ENCODE data around the gene FBH1.
A peak's percentile ranks its signal among the peaks of the same experiment; 100 is the strongest.
"Not testable (repeated sequence)": the region's sequence is repeated elsewhere in the genome, so short reads cannot be mapped to it uniquely, and the experiment has no call there.

FBH1 gene

GRCh38 chr10:5960070-5960972 lies 70.3 kb downstream of the FBH1 start:
- DNase-seq (ENCODE audit: low spot score): no peak

DNA sequence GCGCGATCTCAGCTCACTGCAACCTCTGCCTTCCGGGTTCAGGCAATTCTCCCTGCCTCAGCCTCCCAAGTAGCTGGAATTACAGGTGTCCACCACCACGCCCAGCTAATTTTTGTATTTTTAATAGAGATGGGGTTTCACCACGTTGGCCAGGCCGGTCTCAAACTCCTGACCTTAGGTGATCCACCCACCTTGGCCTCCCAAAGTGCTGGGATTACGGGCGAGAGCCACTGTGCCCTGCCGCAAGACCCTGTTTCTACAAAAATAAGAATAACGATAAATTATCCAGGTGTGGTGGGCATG lies 70.9 kb downstream of the FBH1 start:
- not testable (repeated sequence) for DNase-seq (ENCODE audit: low spot score)

- no peak for DNase-seq (ENCODE audit: low spot score)
Measured at GRCh38 chr10:5961405-5962100, 71.5 kb downstream of the FBH1 start.

DNA sequence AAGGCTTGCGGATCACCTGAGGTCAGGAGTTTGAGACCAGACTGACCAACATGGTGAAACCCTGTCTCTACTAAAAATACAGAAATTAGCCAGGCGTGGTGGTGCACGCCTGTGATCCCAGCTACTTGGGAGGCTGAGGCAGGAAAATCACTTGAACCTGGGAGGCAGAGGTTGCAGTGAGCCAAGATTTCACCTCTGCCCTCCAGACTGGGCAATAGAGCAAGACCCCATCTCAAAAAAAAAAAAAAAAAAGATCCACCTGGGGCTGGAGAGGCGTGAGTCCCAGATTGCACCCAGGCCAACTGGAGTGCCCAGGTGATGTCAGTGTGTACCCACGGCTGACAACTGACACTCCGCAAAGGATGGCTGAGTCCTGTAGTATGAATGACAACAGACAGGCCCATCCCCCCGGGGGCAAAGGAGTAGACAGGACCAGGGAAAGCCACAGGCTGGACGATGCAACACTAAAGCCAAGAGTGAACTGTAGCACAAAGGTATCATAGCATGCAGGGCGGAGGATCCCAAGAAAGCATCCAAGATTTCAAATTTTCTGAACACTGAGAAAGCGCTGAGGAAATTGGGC lies 72.4 kb downstream of the FBH1 start:
- not testable (repeated sequence) for DNase-seq (ENCODE audit: low spot score)

GRCh38 chr10:5963071-5963470 lies 73.0 kb downstream of the FBH1 start:
- DNase-seq (ENCODE audit: low spot score): no peak

GRCh38 chr10:5963591-5963990 lies 73.5 kb downstream of the FBH1 start:
- no peak for DNase-seq (ENCODE audit: low spot score)

DNA sequence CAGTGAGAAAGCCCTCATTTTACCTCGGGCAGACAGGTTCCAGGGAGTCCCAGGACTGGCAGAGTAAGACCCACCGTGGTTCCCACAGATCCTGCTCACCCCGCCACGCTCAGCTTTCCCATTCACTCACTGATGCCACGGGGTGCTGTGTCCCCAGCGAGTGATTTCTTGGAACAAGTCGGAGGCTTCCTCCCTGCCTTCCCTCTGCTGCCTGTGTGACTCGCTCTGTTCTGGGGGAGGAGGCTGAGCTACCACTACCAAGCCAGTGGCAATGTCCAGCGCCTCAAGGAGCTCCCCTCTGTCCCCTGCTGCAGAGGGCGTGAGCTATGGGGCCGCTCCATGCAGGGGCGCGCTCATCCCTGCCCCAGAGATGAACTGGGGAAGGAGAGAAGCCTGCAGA lies 74.7 kb downstream of the FBH1 start:
- DNase-seq (ENCODE audit: low spot score): no peak

DNA sequence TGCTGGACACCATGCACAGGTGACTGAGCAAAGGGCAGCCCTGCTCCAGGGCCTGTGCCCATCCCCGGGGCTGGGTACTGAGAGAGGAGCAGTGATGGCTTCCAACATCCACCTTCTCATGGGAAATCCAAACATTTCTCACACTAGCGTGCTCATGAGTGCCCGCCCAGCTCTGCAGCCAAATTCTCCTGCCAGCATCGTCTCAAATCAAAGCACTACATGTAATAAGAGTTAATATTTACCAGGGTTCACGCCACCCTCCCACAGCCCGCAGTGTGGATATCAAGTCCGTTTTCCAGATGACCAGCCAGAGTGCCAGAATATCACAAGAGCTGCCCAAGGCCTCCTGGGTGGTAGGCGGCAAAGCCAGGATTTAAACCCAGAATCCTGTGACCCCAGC lies 75.2 kb downstream of the FBH1 start:
- no peak for DNase-seq (ENCODE audit: low spot score)

DNA sequence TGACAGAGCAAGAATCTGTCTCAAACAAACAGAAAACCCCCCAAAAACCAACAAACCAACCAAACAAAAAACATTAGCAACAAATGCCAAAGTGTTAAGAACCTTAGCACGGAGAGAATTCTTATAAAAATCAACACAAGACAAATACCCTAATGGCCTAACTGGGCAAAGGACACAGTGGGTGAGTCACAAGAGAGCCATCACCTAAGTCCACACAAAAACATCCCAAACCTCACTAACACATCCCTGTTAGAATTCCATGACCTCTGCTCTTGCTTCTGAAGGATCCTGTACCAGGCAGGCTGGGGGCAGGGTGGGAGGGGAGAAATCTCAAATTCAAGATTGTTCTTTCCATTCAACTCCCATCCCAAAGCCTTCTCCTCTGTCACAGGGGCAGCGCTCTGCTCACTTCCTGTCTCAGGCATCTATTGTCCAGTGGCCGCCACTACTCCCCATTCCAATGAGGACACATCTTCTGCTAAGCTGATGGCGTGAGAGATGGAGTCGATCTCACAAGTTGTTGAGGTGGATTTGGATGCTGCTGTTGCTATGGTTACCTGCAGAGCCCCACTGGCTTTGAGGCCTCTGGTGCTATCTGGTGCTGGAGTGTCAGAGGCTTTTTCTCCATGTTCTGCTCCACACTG lies 78.1 kb downstream of the FBH1 start:
- no peak for DNase-seq (ENCODE audit: low spot score)

GRCh38 chr10:5968681-5969453 lies 78.8 kb downstream of the FBH1 start:
- no peak for DNase-seq (ENCODE audit: low spot score)

- DNase-seq (ENCODE audit: low spot score): no peak
Measured at GRCh38 chr10:5970066-5970465, 80.0 kb downstream of the FBH1 start.

GRCh38 chr10:5970527-5970926 lies 80.5 kb downstream of the FBH1 start:
- no peak for DNase-seq (ENCODE audit: low spot score)

DNA sequence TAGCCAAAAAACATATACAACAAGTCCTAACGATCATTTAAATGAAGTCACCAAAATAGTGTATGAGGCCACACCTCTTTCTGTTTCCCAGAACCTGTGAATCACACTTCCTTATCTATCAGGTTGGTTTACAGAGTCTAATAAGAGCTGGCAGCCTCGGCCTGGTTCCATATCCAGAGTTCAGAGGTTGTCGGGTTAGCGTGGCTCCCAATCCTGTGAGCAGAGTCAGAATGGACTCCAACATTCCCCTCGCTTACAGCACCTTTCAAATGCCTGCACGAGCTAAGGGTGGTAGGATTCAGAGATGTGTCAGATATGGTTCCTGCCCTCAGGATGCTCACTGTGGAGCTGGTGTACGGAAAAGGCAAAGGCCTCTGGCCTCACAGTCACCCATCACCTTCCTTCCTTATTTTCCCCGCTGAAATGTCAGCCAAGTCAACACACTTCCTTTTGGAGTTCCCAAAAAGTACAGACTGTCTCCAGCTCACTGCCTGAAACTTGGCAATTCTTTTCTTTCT lies 81.3 kb downstream of the FBH1 start:
- no peak for DNase-seq (ENCODE audit: low spot score)

DNA sequence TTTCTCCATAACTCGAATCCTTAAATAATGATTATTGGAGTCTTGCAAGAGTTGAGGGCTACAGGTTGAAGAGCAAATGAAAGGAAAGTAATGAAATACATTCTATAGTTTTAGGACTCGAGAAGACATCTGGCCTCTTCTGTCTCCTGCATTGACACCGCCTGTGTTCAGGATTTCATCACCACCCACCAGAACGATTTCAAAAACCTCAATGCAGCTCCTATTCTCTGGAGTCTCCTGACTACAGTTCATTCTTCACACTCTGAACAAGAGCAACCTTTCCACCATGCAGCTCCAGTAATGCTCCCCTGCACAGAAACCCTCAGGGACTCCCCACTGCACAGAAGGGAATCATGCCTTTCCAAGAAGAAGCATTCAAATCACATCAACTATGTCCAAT lies 81.8 kb downstream of the FBH1 start:
- DNase-seq (ENCODE audit: low spot score): no peak

- DNase-seq (ENCODE audit: low spot score): no peak
Measured at GRCh38 chr10:5973069-5973468, 83.0 kb downstream of the FBH1 start.

DNA sequence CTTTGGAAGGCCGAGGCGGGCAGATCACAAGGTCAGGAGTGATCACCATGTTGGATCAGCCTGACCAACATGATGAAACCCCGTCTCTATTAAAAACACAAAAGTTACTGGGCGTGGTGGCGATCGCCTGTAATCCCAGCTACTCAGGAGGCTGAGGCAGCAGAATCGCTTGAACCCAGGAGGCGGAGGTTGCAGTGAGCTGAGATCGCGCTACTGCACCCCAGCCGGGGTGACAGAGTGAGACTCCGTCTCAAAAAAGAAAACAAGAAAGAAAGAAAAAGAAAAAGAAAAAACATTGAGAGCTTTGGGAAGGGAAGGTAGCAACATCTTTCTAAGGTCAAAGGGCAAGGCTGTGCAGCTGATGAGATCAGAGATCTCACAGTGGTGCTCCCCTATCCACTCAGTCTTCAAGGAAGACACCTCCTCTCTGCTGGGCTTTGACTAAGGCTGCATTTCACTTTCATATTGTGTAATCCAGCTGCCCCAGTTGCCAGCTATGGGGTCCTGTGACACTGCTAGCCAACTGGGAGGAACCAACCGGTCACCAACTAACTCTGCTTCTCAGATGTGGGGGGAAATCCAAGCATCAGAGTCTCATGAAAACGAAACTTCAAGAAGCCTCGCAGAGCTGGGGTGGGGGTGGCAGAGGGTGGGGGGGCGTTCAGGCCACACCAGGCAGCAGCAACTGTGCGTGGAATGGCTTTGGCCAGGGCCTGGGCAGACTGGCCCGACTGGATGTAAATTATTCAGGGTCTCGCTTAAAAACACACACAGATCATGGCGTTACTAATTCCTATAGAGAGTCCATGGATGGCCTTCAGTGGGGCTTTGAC lies 85.8 kb downstream of the FBH1 start:
- no peak for DNase-seq (ENCODE audit: low spot score)

DNA sequence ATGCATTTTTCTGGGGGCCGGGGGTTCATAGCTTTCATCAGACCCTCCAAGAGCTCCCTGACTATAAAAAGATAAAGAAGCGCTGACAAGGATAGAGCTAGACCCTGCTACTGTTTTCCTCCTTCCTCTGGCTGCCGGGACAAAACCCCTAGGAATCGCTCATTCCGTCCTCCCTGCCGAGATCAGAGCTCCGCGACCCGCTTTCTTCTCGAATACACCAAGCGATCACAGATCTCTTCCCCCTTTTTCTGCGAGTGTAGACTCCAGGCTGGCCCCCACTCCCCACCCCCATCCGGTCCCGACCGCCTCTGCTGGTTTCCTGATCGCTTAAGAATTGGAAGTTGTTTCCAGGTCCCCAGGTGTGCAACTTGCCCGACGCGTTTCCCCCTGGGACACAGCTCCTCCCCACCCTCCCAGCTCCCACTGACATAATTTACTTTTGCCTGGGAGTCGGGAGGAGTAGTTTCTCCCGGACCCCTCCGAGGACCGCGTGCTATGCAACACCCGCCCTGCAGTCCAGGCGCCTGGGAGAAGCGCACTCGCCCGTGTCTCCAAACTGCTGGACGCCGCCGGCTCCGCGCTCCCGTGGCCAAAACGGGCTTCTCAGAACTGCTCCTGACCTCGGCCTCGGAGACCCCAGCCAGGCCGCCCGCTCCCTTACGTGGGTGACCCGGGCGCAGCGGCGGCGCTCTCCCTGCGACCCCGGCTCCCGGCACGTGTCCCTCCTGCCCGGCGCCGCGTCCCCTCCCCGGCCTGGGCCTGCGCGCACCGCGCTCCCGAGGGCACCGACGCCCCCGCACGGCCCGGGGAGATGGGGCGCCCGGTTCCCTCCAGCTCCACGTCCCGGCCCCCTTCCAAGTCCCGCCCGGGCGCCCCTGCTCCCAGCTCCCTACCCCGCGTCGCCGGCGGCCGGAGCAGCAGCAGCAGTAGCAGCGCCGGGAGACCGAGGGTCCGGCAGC lies 86.7 kb downstream of the FBH1 start:
- peak; percentile 69 for DNase-seq (ENCODE audit: low spot score)

DNA sequence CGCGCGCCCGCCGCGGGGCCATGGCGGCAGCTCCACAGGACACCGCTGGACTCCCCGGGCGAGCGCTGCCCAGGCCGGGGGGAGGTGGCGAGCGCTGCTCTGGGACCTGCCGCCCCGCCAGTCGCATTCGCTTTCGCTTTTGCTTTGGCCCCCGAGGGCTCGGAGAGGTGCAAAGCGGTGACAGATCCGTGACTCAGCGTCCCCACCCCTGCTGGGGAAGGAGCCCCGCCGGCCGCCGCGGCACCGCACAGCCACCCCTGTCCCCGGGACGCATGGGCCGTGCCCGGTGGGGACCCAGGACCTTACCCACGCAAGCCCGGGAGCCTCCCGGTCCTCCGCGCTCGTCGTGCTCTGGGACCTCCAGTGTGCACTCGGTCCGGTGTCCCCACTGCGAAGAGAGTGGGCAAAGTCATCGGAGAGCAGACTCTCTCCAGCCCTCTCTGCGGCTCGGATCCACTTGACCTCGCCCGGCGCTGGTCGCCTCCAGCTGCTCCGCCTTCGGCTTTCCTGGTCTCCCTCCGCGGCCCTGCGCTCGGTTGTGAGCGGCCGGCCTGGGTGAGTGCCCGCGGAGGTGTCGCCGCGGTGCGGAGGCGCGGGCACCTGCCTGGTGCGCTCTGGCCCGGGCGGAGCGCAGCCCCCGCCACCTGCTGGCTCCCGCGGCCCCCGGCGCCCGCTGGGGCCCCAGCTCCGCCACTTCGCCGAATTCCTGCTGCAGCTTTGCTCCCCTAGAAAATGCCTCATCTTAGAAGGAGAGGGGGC lies 87.6 kb downstream of the FBH1 start, which contains the start of gene IL15RA:
Gene IL15RA (minus strand): TSS at position 73 of the 759 bp plus-strand sequence. CDS start 51 bp downstream, at position 22.
- peak; percentile 82 for DNase-seq (ENCODE audit: low spot score)

- DNase-seq (ENCODE audit: low spot score): no peak
Measured at GRCh38 chr10:5978230-5978489, 88.1 kb downstream of the FBH1 start.
